Fibroblast of pulmonary artery (primary cell): Measurements from ENCODE around the gene P2RX4.
"Not testable (repeated sequence)": the region's sequence is repeated elsewhere in the genome, so short reads cannot be mapped to it uniquely, and the experiment has no call there.

Experiments
- DNase-seq: peaks from one replicate; pipeline ENCODE4 v3.0.0-alpha.2; 2010; ENCODE audit warnings: low read depth
- H3K4me3 ChIP-seq: replicated peaks from 2 replicates; pipeline ENCODE4 v1.5.1; 2011; ENCODE audit warnings: low read depth, mild to moderate bottlenecking, control low read depth, low read length, moderate library complexity
- CTCF ChIP-seq: IDR thresholded peaks from 2 replicates; pipeline ENCODE4 v1.5.1; 2011; ENCODE audit warnings: mild to moderate bottlenecking, control low read depth, low read length, inconsistent platforms; ENCODE audit errors: missing control alignments

Gene P2RX4

DNA sequence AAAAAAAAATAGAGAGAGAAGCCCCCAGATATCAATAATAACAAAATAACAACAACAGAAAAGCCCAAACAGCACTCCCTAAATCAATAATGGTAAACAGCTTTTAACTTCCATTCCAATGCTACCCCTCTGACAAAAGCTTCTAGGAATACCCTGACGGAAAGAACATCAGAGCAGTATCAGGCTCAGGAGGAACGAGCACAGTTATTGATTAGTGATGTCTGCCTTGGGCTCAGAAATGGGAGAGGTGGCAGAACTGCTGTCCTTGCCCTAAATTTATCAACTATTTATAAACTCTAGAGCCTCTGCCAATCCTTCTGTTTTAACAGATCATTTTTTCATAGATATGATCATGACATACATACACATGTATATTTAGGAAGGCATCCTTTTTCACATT, 41.9 kb downstream of the P2RX4 start:
- no peak for TF ChIP-seq CTCF
- DNase-seq = no peak
- H3K4me3 ChIP-seq = no peak overlapping the region

DNA sequence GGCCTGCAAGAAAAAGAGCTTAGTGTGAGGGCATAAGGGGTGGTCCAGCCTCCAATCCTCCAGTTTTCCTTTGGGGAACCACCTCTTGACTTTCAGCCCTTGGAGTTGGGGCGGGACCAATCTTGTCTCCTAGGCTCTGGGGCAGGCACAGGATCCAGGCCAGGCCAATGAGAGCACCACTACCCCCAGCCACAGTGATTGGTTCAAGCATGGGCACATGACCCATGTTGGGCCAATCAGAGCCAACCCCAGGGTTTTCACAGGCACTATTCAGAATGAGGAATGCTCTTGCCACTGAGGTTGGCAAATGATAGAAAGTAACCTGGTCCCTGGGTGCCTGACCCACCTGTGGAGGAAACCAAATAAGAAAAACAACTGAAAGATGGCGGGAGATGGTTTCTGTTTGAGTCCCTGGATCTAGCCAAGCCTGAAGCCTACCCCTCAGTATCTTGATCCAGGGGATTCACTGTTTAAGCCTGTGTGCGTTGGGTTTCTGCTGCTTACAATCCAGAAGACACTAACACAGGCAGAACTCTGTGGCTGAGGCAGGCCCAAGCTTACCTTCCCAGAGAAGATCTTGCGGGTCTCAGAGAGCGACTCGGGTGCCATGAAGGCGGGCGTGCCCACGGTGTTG, 42.9 kb downstream of the P2RX4 start:
- no peak for TF ChIP-seq CTCF
- no peak for DNase-seq
- no peak overlapping the region for H3K4me3 ChIP-seq

DNA sequence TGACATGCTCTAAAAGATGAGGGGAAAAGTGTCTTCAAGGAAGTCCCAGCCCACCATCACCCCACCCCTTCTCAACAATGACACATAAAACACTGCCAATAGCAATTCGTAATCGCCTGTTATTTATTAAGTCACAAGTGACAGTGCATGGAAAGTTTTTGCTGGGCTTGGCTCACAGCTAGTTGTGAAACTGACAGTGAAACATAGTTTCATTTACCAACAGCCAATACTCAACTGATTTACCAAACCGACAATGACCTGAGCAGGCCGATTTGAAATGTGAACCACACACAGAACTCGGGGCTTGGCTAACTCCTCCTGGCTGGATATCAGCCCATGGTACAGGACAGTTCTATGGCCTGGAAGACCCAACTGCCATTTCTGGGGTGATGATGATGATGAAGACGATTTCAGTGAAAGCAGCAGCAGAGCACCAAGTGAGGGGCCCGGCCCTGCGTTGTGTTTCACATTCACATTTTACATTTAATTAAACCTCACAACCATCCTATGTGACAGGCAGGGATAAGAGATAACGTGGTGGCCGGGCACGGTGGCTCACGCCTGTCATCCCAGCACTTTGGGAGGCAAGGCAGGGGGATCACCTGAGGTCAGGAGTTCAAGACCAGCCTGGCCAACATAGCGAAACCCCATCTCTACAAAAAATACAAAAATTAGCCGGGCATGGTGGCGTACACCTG, 43.9 kb downstream of the P2RX4 start:
- no peak for TF ChIP-seq CTCF
- no peak for DNase-seq
- H3K4me3 ChIP-seq = no peak overlapping the region

DNA sequence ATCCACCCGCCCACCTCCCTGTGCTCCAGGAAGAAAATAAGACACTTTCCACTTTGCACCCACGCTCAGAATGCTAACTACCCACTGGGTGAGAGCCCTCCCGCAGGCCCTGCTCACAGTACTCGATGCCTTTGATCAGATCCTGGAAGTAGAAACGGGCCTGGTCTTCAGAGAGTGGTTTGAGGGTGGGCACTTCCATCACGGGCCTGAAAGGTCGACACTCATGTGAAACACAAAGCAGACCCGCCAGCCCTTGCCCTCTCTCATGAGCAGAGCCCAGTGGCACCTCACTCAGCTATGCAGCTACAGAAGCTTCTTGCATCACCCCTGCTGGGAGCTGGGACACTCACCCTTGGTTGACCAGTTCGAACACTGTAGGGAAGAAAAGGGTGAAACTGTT, 45.5 kb downstream of the P2RX4 start:
- no peak overlapping the region for H3K4me3 ChIP-seq
- TF ChIP-seq CTCF = no peak
- DNase-seq = no peak

DNA sequence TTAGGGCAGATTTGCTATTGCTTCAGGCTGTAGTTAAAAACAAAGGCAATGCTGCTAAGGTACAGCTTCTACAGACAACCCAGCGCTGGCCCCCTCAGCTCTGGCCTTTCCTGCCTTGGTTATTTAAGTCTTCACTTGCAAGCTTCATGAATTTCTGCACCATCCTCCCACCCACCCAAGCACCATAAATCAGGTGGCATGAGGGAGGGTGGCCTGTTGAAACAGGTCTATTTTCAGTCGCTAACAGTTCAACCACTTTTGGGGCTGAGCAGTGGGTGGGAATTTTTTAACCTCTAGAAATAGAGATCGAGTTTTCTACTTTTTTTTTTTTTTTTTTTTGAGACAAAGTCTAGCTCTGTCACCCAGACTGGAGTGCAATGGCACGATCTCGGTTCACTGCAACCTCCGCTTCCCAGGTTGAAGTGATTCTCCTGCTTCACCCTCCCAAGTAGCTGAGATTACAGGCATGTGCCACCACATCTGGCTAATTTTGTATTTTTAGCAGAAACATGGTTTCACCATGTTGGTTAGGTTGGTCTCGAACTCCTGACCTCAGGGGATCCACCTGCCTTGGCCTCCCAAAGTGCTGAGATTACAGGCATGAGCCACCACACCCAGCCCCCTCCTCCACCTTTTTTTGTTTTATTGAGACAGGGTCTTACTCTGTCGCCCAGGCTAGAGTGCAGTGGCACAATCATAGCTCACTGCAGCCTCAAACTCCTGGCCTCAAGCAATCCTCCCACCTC, 47.9 kb downstream of the P2RX4 start:
- not testable (repeated sequence) for DNase-seq, H3K4me3 ChIP-seq

- TF ChIP-seq CTCF = no peak
- no peak for DNase-seq
- H3K4me3 ChIP-seq = no peak overlapping the region
These were observed 49.1 kb downstream of the P2RX4 start for GRCh38 chr12:121259074-121259473.

- H3K4me3 ChIP-seq = no peak overlapping the region
- TF ChIP-seq CTCF = no peak
- no peak for DNase-seq
These were observed 50.2 kb downstream of the P2RX4 start for GRCh38 chr12:121260091-121260490.
